SH-SY5Y (cell line): Measurements from ENCODE around the gene LOXL1.

ENCODE experiments used
- GATA2 ChIP-seq: IDR thresholded peaks from 2 replicates; pipeline ENCODE4 v1.6.1; 2011; ENCODE audit warnings: mild to moderate bottlenecking, low read depth, low read length
- GATA3 ChIP-seq: IDR thresholded peaks from 2 replicates; pipeline ENCODE4 v1.6.1; 2011; ENCODE audit warnings: low read depth, mild to moderate bottlenecking, low read length, moderate library complexity

DNA sequence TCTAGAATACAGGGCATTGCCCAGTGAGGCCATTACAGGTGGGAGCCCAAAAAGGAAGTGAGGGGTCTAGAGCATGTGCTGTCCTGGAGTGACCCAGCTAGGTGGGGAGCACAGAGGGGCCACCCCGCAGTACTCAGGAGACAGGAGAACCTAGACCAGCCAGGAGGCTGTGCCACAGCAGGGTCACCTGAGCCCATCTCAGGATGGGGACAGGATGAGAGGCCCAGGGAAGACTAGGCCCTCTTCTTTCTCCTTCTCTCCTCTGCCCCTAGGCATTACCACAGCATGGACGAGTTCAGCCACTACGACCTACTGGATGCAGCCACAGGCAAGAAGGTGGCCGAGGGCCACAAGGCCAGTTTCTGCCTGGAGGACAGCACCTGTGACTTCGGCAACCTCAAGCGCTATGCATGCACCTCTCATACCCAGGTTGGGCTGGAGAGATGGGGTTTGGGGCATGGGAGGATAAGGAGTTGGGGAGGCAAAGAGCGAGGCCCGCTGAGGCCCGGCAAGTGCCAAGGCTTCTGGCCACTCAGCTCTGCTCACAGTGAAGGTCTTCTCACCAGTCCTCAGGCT lies 20.6 kb downstream of the LOXL1 start:
- TF ChIP-seq GATA3 (no peak), GATA2 (no peak)
